Neural progenitor cell (in vitro differentiated cells): Measurements from ENCODE around the gene ERMP1. TPM values are rescaled to one million over a fixed set of nuclear protein-coding genes. Genes with fewer than 3 reads are reported as not detected.
"Not testable (repeated sequence)": the region's sequence is repeated elsewhere in the genome, so short reads cannot be mapped to it uniquely, and the experiment has no call there.

Experiments
- DNase-seq: peaks from one replicate; pipeline ENCODE4 v3.0.0-alpha.2; 2016; ENCODE audit warnings: low spot score
- H2AFZ ChIP-seq: fragments of 200-600 bp; sonication (generic); replicated peaks from 2 replicates; pipeline ENCODE4 v1.6.1; 2016; ENCODE audit warnings: antibody characterized with exemption
- H3F3A ChIP-seq: fragments of 200-600 bp; sonication (generic); 2 replicates; pipeline ENCODE4 v1.6.1; 2016; ENCODE audit warnings: antibody characterized with exemption, low read depth
- H3K27ac ChIP-seq: fragments of 200-600 bp; sonication (generic); 2 replicates; pipeline ENCODE4 v1.5.1; 2016; ENCODE audit warnings: mild to moderate bottlenecking
- H3K27me3 ChIP-seq: fragments of 200-600 bp; sonication (generic); 2 replicates; pipeline ENCODE4 v1.6.1; 2016; ENCODE audit warnings: mild to moderate bottlenecking, moderate library complexity
- H3K36me3 ChIP-seq: fragments of 200-600 bp; sonication (generic); 2 replicates; pipeline ENCODE4 v1.5.1; 2016
- H3K4me1 ChIP-seq: fragments of 200-600 bp; sonication (generic); 2 replicates; pipeline ENCODE4 v1.6.1; 2016; ENCODE audit warnings: mixed run types
- H3K4me2 ChIP-seq: fragments of 200-600 bp; sonication (generic); 2 replicates; pipeline ENCODE4 v1.6.1; 2016
- H3K4me3 ChIP-seq: fragments of 200-600 bp; sonication (generic); 2 replicates; pipeline ENCODE4 v1.5.1; 2016
- H3K79me2 ChIP-seq: fragments of 200-600 bp; sonication (generic); 2 replicates; pipeline ENCODE4 v1.6.1; 2016; ENCODE audit warnings: low read depth
- H3K9ac ChIP-seq: fragments of 200-600 bp; sonication (generic); 2 replicates; pipeline ENCODE4 v1.6.1; 2016
- H3K9me3 ChIP-seq: fragments of 200-600 bp; sonication (generic); 2 replicates; pipeline ENCODE4 v1.5.1; 2016; ENCODE audit warnings: low read depth
- H4K20me1 ChIP-seq: fragments of 200-600 bp; sonication (generic); 2 replicates; pipeline ENCODE4 v1.6.1; 2016; ENCODE audit warnings: low read depth
- H3K27ac Mint-ChIP-seq: 3 replicates; pipeline ENCODE4 v1.8.0; 2021; ENCODE audit warnings: mixed read lengths
- H3K27me3 Mint-ChIP-seq: 2 replicates; pipeline ENCODE4 v1.8.0; 2022; ENCODE audit warnings: low read depth, mild to moderate bottlenecking, inconsistent platforms, moderate library complexity, mixed read lengths; ENCODE audit not compliant: insufficient read depth
- H3K36me3 Mint-ChIP-seq: 3 replicates; pipeline ENCODE4 v1.8.0; 2021; ENCODE audit warnings: mixed read lengths
- H3K4me1 Mint-ChIP-seq: 3 replicates; pipeline ENCODE4 v1.8.0; 2021; ENCODE audit warnings: mixed read lengths
- H3K4me3 Mint-ChIP-seq: 3 replicates; pipeline ENCODE4 v1.8.0; 2021; ENCODE audit warnings: mild to moderate bottlenecking, moderate library complexity, mixed read lengths
- H3K9me3 Mint-ChIP-seq: 3 replicates; pipeline ENCODE4 v1.8.0; 2020; ENCODE audit warnings: mixed read lengths
- CTCF ChIP-seq: fragments of 200-600 bp; sonication (generic); IDR thresholded peaks from 2 replicates; pipeline ENCODE4 v1.5.1; 2017; ENCODE audit warnings: antibody characterized with exemption, mild to moderate bottlenecking
- EZH2 ChIP-seq: fragments of 200-600 bp; sonication (generic); IDR thresholded peaks from 2 replicates; pipeline ENCODE4 v1.6.1; 2017; ENCODE audit warnings: antibody characterized with exemption, mild to moderate bottlenecking, moderate library complexity
- EZH2phosphoT487 ChIP-seq: fragments of 200-600 bp; sonication (generic); IDR thresholded peaks from 2 replicates; pipeline ENCODE4 v1.6.1; 2017; ENCODE audit warnings: antibody characterized with exemption
- total RNA-seq: library from RNA; depleted of rRNA; stranded (reverse); fragments of >200 nt; gene quantifications from 2 replicates; pipeline ENCODE4 v1.2.3, GENCODE V29; 2015; ENCODE audit warnings: low replicate concordance

Gene ERMP1
- total RNA-seq, 1 donor from 2014 or later = 25.5 TPM

DNA sequence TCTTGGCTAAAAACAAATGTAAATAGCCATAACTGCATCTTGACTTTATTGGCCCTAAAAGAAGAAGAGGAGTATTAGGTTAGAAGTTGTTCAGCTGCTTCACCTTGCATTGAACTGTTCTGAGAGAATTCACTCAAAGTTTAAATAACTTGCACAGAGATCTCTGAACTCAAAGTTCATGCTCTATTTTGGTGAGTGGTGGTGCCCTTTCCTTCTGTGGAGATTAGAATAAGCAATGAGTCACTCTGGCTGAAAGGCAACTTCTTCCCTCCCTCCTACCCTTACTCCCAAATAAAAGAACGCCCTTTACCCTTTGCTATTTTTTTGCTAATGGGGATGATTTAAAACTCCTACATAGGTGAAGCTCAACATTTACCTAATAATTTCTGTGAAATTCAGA is 48.9 kb downstream of the ERMP1 start:
- no peak for DNase-seq
- H3F3A ChIP-seq = no peaks in the 10 kb centered on the region
- H2AFZ ChIP-seq = no peak overlapping the region
- no peak for TF ChIP-seq EZH2phosphoT487
- no peak for TF ChIP-seq CTCF
- no peak for TF ChIP-seq EZH2
- Mint-ChIP-seq H3K27me3 (no peaks in the 10 kb centered on the region), H3K27ac (no peak overlapping the region), H3K36me3 (peaks cover 34% of the 10 kb centered on the region), H3K4me1 (no peaks in the 10 kb centered on the region), H3K4me3 (no peak overlapping the region), H3K9me3 (peaks cover 35% of the 10 kb centered on the region)
- no peak overlapping the region for H3K9ac ChIP-seq
- no peak overlapping the region for H3K27ac ChIP-seq
- no peaks in the 10 kb centered on the region for H3K4me1 ChIP-seq
- no peak overlapping the region for H3K4me3 ChIP-seq
- peaks cover 4% of the 10 kb centered on the region for H3K36me3 ChIP-seq
- H3K4me2 ChIP-seq = no peak overlapping the region
- H4K20me1 ChIP-seq = no peaks in the 10 kb centered on the region
- no peaks in the 10 kb centered on the region for H3K79me2 ChIP-seq
- no peaks in the 10 kb centered on the region for H3K27me3 ChIP-seq
- peaks cover 13% of the 10 kb centered on the region for H3K9me3 ChIP-seq

GRCh38 chr9:5783420-5783819 is 49.5 kb downstream of the ERMP1 start:
- H3K9ac ChIP-seq, H3K27ac ChIP-seq, H3K4me1 ChIP-seq, H3K27me3 ChIP-seq, H3K79me2 ChIP-seq, H3K4me3 Mint-ChIP-seq, H3K4me2 ChIP-seq, H2AFZ ChIP-seq, H3K27ac Mint-ChIP-seq, H3K4me3 ChIP-seq, H4K20me1 ChIP-seq, H3K4me1 Mint-ChIP-seq, H3K36me3 ChIP-seq, H3K27me3 Mint-ChIP-seq, DNase-seq, H3F3A ChIP-seq: not testable (repeated sequence)
- H3K9me3 ChIP-seq = peaks cover 17% of the 10 kb centered on the region
- Mint-ChIP-seq H3K36me3 (peaks cover 39% of the 10 kb centered on the region), H3K9me3 (peaks cover 41% of the 10 kb centered on the region)

- H3K27ac Mint-ChIP-seq, H3K4me3 Mint-ChIP-seq, H3K27ac ChIP-seq, H3K27me3 Mint-ChIP-seq, H3K9ac ChIP-seq, H3K79me2 ChIP-seq, H3K4me2 ChIP-seq, H2AFZ ChIP-seq, H3F3A ChIP-seq, H3K4me1 ChIP-seq, H3K27me3 ChIP-seq, H4K20me1 ChIP-seq, DNase-seq, H3K4me3 ChIP-seq, H3K4me1 Mint-ChIP-seq: not testable (repeated sequence)
- peaks cover 54% of the 10 kb centered on the region for H3K36me3 Mint-ChIP-seq
- peaks cover 45% of the 10 kb centered on the region for H3K9me3 Mint-ChIP-seq
- H3K36me3 ChIP-seq = peaks cover 25% of the 10 kb centered on the region
- peaks cover 21% of the 10 kb centered on the region for H3K9me3 ChIP-seq
Observed at GRCh38 chr9:5779705-5780218, 53.2 kb downstream of the ERMP1 start.

DNA sequence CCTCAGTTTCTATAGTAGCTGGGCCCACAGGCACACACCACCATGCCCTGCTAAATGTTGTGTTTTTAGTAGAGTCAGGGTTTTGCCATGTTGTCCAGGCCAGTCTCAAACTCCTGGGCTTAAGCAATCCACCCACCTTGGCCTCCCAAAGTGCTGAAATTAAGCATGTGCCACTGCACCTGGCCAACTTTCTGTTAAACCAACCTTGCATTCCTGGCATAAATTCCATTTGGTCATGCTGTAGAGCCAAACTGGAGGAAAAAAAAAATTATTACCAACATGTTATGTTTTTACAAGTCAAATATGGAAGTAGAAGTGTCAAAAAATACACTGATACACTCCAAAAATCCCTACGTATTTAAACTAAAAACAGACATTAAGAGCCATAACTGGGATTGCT is 54.1 kb downstream of the ERMP1 start:
- H3K4me2 ChIP-seq = no peak overlapping the region
- no peak overlapping the region for H3K27ac Mint-ChIP-seq
- no peak overlapping the region for H3K4me3 ChIP-seq
- H3K4me1 ChIP-seq = no peaks in the 10 kb centered on the region
- H3F3A ChIP-seq = no peaks in the 10 kb centered on the region
- H3K79me2 ChIP-seq = no peaks in the 10 kb centered on the region
- H3K36me3 ChIP-seq = peaks cover 25% of the 10 kb centered on the region
- H3K36me3 Mint-ChIP-seq = peaks cover 60% of the 10 kb centered on the region
- no peak for TF ChIP-seq EZH2phosphoT487
- TF ChIP-seq EZH2 = no peak
- TF ChIP-seq CTCF = no peak
- peaks cover 45% of the 10 kb centered on the region for H3K9me3 Mint-ChIP-seq
- H2AFZ ChIP-seq = no peak overlapping the region
- H3K27ac ChIP-seq = no peak overlapping the region
- H3K9me3 ChIP-seq = peaks cover 21% of the 10 kb centered on the region
- H3K4me3 Mint-ChIP-seq = no peak overlapping the region
- H3K4me1 Mint-ChIP-seq = no peaks in the 10 kb centered on the region
- no peak overlapping the region for H3K9ac ChIP-seq
- no peaks in the 10 kb centered on the region for H3K27me3 Mint-ChIP-seq
- DNase-seq = no peak
- H3K27me3 ChIP-seq = no peaks in the 10 kb centered on the region
- no peaks in the 10 kb centered on the region for H4K20me1 ChIP-seq
